NT2/D1 (cell line): ENCODE data around the gene PHACTR3.

Experiments used
- SUZ12 ChIP-seq: IDR thresholded peaks from 2 replicates; pipeline ENCODE4 v1.6.1; 2011; ENCODE audit not compliant: insufficient read length, insufficient read depth; ENCODE audit errors: extremely low read depth
- YY1 ChIP-seq: IDR thresholded peaks from 2 replicates; pipeline ENCODE4 v1.6.1; 2011; ENCODE audit not compliant: insufficient read length, insufficient read depth
- ZNF274 ChIP-seq: IDR thresholded peaks from 2 replicates; pipeline ENCODE4 v1.6.1; 2011; ENCODE audit warnings: mild to moderate bottlenecking, low read depth, low read length

DNA sequence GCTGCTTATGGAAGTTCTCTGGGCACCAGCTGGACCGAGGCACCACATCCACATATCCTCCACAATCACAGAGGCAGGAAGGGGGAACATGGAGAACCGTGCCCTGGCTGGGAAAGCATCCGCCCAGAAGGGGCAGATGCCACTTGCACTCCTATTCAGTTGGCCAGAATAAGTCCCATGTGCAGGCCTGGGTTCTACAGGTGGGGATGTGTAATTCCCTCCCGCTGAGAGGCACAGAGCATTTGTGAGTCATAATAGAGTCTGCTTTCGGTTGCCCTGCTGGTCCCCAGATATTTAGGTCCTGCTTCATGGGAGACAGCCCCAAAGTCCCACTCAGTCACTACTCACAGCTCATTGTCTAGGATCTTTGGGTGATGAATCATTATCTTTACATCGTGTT lies 104.0 kb downstream of the PHACTR3 start:
- no peak for TF ChIP-seq SUZ12
- TF ChIP-seq YY1, result no peak
- TF ChIP-seq ZNF274, result no peak
